Measurements from ENCODE around the gene ACTG1. TPM values are rescaled to one million over a fixed set of nuclear protein-coding genes. Genes with fewer than 3 reads are reported as not detected.

ACTG1 gene
- total RNA-seq, 4 donors from 2014 or later = 972 to 1,850 (median 1,126) TPM

DNA sequence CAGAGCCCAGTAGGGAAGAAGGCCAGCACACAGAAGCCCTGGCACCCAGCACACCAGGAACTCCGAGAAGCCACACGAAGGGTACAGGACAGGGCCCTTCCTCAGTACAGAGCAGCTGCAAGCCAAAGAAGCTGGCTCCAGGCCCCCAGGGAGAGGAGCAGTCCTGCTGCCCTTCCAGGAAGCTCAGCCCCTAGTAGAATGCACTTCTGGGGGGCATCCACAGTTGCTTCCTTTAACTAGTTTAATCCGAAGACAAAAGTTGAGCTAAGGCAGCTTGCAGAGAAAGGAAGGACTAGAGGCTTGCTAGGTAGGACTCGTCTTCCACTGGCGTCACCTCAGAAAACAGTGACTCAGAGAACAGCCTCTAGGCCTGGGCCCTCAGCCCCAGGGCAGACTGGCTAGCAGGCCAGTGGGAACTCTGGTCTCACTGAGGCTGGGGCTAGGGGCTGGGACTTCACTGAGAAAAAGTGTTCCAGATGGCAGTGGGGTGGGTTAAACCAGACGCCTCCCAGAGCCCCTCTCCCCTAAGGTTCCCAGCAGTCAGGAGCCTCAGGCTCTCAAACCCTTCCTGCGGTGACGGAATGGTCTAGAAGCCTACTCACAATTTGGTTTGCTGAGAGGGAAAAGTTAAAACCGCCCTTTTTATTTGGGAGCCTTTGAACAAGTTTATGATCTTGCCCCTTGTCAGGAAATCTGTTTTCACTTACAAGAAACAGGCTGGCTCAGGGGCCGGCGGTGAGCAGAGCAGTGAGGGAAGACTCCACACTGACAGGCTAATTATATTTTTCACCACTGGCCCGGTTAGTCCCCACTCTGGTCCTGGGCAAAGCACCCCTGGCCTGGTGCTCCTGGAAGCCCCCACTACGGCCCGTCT, 41.4 kb downstream of the ACTG1 start:
- TF ChIP-seq POLR2A (IDR thresholded peaks at IDR 0.05; ENCODE audit: low read depth) = no peak
- no peak for TF ChIP-seq POLR2AphosphoS5 (IDR thresholded peaks at IDR 0.05)
- TF ChIP-seq, protein P1, sequence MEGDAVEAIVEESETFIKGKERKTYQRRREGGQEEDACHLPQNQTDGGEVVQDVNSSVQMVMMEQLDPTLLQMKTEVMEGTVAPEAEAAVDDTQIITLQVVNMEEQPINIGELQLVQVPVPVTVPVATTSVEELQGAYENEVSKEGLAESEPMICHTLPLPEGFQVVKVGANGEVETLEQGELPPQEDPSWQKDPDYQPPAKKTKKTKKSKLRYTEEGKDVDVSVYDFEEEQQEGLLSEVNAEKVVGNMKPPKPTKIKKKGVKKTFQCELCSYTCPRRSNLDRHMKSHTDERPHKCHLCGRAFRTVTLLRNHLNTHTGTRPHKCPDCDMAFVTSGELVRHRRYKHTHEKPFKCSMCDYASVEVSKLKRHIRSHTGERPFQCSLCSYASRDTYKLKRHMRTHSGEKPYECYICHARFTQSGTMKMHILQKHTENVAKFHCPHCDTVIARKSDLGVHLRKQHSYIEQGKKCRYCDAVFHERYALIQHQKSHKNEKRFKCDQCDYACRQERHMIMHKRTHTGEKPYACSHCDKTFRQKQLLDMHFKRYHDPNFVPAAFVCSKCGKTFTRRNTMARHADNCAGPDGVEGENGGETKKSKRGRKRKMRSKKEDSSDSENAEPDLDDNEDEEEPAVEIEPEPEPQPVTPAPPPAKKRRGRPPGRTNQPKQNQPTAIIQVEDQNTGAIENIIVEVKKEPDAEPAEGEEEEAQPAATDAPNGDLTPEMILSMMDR (IDR thresholded peaks at IDR 0.05) = no peak
- no peak for TF ChIP-seq EP300 (IDR thresholded peaks at IDR 0.05)
- Histone ChIP-seq H3K27me3 (no peaks in the 10 kb centered on the region), H3K9me3 (no peaks in the 10 kb centered on the region), H3K36me3 (peaks cover 0 to 8% (median 0%) of the 10 kb centered on the region in 4 donors), H3K4me1 (peaks cover 0 to 12% (median 1%) of the 10 kb centered on the region in 4 donors), H3K4me3 (no peak overlapping the region), H3K27ac (replicated peaks in 1 of 4) (peak overlapping the region in 2 of 4 donors; percentile 27 to 31)
- intact Hi-C loops (cut with DNase I) = loop anchor here (5.0 kb wide), 1 partner anchor 34 kb away; no protein-coding TSS in a partner anchor
- no peak for DNase-seq (ENCODE audit: extremely low spot score)
- WGBS = 59% methylated on average over 10 of the region's 14 CpGs

DNA sequence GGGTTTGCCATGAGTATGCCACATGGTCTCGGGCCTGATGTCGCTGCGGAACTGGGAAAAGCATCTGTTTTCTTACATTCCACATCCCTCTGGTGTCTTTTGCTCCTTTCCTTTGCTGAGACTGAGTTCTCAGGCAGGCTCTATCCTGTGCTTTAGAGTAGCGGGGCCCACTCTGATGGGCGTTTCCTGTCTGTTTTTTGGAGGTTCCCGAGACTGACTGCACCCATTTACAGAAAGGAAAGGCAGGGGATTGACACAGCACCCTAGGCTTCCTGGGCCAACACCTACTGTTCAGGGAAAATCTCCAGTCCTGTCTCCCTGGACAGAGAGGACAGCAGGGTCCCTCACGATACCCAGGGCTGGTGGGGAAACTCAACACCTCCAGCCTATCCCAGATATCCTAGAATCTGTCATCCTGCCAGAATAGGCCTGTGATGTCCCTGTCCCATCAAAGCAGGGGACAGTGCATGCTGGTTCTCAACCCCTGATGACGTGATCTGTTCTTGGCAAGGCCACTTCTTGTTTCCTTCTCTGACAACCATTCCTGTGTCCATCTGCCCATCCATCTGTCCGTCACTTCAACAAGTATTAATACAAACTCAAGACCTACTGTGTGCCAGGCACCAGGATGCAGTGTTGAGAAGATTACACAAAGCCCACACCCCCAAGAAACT, 42.2 kb downstream of the ACTG1 start:
- Histone ChIP-seq H3K4me1 (peaks cover 0 to 12% (median 1%) of the 10 kb centered on the region in 4 donors), H3K4me3 (no peak overlapping the region), H3K27ac (replicated peaks in 1 of 4) (peak overlapping the region in 1 of 4 donors; percentile 15), H3K36me3 (peaks cover 0 to 8% (median 0%) of the 10 kb centered on the region in 4 donors), H3K27me3 (no peaks in the 10 kb centered on the region), H3K9me3 (no peaks in the 10 kb centered on the region)
- no peak for DNase-seq (ENCODE audit: extremely low spot score)
- intact Hi-C loops (cut with DNase I) = loop anchor here (5.0 kb wide), 1 partner anchor 33 kb away; no protein-coding TSS in a partner anchor
- TF ChIP-seq POLR2AphosphoS5 (IDR thresholded peaks at IDR 0.05) (no peak), EP300 (IDR thresholded peaks at IDR 0.05) (no peak), POLR2A (IDR thresholded peaks at IDR 0.05; ENCODE audit: low read depth) (no peak)
- TF ChIP-seq, protein P1 (IDR thresholded peaks at IDR 0.05) = no peak
- WGBS = 94% methylated on average over 9 of the region's 9 CpGs

DNA sequence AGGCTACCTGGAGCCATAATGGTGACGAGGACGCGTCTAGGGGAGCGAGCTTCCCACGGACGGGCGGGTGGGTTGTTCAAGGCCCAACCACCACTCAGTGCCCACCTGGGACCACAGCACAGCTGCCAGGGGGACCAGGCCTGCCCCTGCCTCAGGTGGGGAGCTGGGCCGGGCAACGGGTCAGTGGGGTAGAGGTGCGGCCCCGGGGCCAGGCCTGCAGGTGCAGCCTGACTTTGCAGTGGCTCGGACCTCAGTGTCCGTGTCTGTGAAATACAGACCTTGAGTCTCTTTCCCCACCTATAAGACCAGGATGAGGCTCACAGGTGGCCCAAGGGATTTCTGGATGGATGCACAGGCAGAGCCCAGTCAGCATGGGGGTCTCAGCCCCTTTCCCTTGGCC, 43.3 kb downstream of the ACTG1 start:
- intact Hi-C loops (cut with DNase I) = no loop called here
- peaks cover 0 to 12% (median 1%) of the 10 kb centered on the region in 4 donors for H3K4me1 ChIP-seq
- no peak overlapping the region for H3K4me3 ChIP-seq
- no peaks in the 10 kb centered on the region for H3K27me3 ChIP-seq
- H3K9me3 ChIP-seq = no peaks in the 10 kb centered on the region
- 100% methylated on average over 3 of the region's 13 CpGs for WGBS
- DNase-seq (ENCODE audit: extremely low spot score) = no peak
- TF ChIP-seq POLR2AphosphoS5 (IDR thresholded peaks at IDR 0.05) = no peak
- no peak for TF ChIP-seq EP300 (IDR thresholded peaks at IDR 0.05)
- TF ChIP-seq POLR2A (IDR thresholded peaks at IDR 0.05; ENCODE audit: low read depth) = no peak
- TF ChIP-seq, protein P1 (IDR thresholded peaks at IDR 0.05) = no peak
- H3K27ac ChIP-seq (replicated peaks in 1 of 4) = no peak overlapping the region
- H3K36me3 ChIP-seq = peaks cover 0 to 17% (median under 1%) of the 10 kb centered on the region in 4 donors

DNA sequence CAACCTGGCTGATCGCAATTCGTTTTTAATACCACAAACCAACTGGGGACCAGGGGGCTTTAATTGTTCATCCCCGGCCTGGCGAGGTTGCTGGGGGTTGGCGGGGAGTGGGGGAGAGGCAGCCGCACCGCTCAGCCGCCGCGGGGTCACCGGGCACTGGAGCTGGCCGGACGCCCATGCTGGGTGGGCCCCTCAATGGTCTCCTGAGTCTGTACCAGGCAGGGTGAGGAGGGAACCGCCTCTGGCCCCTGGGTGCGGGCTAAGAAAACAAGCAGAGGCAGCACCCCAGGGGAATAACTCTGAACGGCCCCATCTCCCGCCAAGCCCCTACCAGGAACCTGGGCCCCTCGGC, 43.9 kb downstream of the ACTG1 start:
- Histone ChIP-seq H3K36me3 (peaks cover under 1 to 23% (median 4%) of the 10 kb centered on the region in 4 donors), H3K4me3 (no peak overlapping the region), H3K4me1 (peaks cover 0 to 12% (median 1%) of the 10 kb centered on the region in 4 donors), H3K27me3 (no peaks in the 10 kb centered on the region), H3K27ac (replicated peaks in 1 of 4) (no peak overlapping the region), H3K9me3 (no peaks in the 10 kb centered on the region)
- WGBS = 82% methylated on average over 15 of the region's 18 CpGs
- no peak for DNase-seq (ENCODE audit: extremely low spot score)
- TF ChIP-seq EP300 (IDR thresholded peaks at IDR 0.05) = no peak
- intact Hi-C loops (cut with DNase I) = no loop called here

Measured in esophagus muscularis mucosa (tissue), 4 donors.